Stimulated activated CD4-positive, alpha-beta T cell treated with anti-CD3 and anti-CD28 coated beads, Interleukin-12 subunit alpha, Interleukin-12 subunit beta, amount 100 ng/mL, for 24 hours (primary cell): ENCODE measurements around the gene AGFG1.
"Not testable (repeated sequence)": the region's sequence is repeated elsewhere in the genome, so short reads cannot be mapped to it uniquely, and the experiment has no call there.

Source experiments
- DNase-seq, 2 experiments: peaks; one replicate each; pipeline ENCODE4 v3.0.0-alpha.2; 2020; ENCODE audit warnings: low read depth in 2 of 2

The AGFG1 gene

DNA sequence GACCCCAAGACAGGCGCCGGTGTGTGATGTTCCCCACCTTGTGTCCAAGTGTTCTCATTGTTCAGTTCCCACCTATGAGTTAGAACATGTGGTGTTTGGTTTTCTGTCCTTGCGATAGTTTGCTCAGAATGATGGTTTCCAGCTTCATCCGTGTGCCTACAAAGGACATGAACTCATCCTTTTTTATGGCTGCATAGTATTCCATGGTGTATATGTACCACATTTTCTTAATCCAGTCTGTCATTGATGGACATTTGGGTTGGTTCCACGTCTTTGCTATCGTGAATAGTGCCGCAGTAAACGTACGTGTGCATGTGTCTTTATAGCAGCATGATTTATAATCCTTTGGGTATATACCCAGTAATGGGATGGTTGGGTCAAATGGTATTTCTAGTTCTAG, 68.4 kb downstream of the AGFG1 start:
- DNase-seq: not testable (repeated sequence)

DNA sequence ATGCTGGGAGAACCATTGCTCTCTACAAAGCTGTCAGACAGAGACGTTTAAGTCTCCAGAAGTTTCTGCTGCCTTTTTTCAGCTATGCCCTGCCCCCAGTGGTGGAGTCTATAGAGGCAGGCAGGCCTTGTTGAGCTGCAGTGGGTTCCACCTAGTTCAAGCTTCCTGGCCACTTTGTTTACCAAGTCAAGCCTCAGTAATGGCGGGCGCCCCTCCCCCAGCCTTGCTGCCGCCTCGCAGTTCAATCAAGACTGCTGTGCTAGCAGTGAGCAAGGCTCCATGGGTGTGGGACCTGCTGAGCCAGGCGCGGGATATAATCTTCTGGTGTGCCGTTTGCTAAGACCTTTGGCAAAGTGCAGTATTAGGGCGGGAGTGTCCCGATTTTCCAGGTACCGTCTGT, 74.0 kb downstream of the AGFG1 start:
- no peak for DNase-seq

DNA sequence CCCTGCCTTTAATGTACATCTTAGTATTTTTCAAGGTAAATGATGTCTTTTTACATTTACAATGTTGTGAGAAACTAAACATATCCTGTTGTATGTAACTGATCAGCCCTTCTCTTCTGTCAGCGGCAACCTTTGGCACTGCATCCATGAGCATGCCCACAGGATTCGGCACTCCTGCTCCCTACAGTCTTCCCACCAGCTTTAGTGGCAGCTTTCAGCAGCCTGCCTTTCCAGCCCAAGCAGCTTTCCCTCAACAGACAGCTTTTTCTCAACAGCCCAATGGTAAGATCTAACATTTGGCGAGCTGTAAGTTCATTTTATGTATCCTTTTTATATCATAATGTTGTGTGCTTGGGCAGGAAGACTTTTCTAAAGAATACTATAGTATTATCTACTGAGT, 79.9 kb downstream of the AGFG1 start:
- DNase-seq: no peak

DNA sequence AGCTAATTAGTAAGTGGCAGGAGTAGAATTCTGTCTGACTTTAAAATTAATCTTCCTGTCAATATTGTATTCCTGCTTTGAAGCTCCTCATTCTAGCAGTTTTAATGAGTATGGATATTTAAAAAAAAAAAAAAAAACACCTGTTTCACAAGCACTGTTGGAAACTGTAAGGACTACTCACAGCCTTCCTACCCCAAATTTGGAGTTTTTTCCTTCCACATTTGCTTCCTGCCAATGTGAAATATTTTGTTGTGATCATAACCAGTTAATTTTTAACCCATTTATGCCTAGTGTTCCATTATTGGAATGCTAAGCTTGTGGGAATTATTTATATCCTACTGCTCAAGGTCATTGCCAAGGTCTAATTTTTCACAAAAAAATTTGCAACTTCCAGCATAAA, 90.6 kb downstream of the AGFG1 start:
- DNase-seq: no peak

DNA sequence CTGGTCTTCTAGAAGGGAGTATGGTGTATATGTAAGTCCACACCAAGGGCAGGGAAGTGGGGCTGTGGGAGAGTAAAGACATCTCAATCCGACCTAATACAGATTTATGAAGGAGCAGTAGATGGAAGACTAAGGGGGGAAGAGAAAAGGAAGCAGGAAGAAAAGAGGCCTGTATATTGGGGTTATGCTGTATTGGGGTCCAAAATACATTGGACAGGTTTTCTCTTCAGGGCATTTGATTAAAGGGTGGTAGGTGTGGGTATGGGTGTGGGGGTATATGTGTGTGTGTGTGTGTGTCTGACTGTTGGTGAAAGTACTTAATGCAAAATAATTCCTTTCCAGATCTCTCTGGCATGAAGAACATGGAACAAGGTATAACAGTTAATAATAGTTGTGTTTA, 93.1 kb downstream of the AGFG1 start:
- DNase-seq: no peak

DNA sequence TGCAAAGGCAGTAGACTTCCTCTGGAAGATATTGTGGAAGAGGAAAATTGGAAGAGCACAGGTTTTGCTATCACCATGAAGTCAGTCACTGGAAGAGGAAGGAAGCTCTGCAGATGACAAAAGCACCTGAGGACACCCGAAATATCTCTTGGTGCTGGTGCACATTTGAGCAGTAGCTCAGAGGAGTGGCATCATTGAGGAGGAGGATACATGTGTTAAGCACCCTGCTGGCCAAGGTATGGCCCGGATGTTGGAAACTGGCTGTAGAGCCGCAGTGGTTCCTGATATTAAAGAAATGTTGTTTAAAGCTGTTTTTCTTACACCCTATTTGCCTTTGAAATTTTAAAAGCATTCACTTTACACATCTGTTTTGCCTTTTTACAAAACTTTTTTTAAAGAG, 94.1 kb downstream of the AGFG1 start:
- DNase-seq: no peak

DNA sequence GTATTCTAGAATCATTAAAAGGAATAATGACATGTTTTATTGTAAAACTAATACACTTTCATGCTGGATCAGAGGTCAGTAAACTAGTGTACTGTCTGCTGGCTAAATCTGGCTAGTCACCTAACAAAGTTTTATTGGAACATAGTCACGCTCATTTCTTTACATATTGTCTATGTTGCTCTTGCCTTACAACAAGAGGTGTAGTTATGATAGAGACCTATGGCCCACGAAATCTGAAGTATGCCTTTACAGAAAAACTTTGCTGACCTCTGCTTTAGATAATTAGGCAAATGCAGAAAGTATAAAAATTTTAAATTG, 96.9 kb downstream of the AGFG1 start:
- DNase-seq: no peak

DNA sequence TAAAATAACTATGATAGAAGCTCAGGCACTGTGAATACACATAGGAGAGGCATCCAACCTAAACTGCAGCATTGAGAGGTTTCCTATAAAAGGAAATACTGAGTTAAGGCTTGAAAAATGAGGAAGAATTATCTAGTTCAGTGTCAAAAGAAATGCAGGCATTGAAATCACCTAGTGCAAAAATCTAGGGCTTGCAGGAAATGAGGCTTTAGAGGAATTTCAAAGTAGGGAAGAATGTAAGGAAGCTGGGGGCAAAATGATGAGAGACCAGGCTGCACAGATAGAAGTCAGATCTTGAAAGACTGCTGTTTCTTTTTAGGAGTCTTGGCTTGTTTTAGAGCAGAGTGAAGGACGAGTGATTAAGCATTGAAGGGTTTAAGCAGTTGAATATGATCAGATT, 98.7 kb downstream of the AGFG1 start:
- DNase-seq: no peak

DNA sequence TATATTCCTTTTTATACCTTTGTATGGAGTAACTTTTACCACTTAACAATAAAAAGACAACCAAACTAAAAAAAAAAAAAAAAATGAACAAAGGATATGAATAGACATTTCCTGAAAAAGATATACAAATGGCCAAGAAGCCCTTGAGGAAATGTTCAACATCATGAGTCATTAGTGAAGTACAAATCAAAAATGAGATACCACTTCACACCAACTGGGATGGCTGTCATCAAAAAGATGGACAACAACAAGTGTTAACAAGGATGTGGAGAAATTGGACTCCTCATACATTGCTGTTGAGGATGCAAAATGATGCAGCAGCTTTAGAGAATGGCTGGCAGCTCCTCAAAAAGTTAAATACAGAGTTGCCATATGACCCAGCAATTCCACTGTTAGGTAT, 104.2 kb downstream of the AGFG1 start:
- DNase-seq: no peak

DNA sequence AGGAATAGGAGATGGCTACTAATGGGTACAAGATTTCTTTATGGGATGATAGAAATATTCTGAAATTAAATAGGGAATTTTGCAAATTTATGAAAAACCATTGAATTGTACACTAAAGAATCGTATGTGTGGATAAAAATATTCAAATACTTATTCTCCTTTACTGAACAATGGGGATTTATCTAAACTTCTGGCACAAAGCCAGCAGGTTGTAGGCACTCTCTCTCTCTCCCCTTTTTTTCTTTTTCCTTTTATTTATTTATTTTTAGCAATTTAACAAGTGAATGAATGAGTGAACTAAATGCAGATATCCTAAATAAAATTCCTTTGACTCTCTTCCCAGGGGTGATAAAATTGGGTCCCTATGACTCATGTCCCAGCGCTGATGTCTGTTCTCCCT, 104.9 kb downstream of the AGFG1 start:
- no peak for DNase-seq

DNA sequence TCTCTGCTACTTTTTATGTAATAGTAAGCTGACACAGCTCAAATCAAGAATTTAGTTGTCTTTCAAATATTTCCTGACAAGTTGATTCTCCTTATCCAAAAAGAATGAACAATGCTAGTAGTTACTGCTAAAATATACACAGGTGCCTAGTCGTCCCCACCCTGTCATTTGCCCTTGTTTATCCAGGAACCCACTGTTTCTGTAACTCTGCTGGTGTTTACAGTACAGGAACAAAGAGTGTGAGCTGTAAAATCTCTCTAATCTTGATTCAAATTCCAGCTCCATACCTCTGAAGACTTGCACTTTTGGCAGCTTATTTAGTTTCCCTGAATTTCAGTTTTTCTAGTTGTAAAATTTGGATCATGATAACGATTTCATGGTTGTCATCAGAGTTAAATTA, 105.6 kb downstream of the AGFG1 start:
- no peak for DNase-seq

DNA sequence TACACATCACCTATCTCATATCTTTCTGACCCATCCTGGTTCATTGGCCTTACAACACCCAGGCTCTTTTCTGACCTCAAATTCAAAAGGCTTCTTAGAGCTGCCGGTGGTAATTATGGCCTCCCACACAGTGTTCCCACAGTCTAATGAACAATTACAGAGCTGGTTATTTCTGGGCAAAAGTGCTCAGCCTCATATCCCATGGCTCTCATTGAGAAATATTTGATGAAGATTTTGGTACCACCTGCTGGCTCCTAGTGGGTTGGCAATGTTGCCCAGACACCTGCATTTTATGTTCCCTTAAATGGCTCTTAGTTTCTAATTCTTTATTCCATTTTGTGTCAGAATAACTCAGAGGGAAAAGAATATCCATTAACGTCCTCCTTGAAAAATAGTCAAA, 106.7 kb downstream of the AGFG1 start:
- DNase-seq: no peak

DNA sequence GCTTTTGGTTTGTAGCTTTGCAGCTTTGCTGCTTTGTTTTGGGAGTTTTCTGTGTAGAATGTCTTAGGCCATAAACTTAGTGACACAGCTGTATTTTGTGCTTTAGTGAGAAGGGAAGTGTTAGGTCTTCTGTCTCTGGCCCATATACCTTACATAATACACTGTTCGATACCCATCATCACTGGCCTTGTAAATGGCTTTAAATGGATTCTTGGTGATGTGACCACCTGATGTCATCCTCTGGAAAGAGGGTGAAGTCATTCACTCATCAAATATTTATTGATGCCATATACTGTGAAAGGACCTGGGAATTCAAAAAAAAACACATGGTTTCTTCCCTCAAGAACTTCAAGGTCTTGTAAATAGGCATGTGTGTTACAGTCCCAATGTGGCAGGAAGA, 107.8 kb downstream of the AGFG1 start:
- DNase-seq: no peak

DNA sequence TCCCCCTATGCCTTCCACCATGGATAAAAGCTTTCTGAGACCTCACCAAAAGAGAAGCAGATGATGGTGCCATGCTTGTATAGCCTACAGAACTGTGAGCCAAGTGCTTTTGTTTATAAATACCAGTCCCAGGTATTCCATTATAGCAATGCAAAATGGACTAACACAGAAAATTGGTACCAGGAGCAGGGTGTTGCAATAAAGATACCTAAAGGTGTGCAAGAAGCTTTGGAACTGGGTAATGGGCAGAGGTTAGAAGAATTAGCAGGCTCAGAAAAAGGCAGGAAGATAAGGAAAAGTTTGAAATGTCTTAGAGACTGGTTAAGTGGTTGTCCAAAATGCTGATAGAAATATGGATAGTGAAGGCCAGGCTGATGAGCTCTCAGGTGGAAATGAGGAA, 110.4 kb downstream of the AGFG1 start:
- DNase-seq: no peak

DNA sequence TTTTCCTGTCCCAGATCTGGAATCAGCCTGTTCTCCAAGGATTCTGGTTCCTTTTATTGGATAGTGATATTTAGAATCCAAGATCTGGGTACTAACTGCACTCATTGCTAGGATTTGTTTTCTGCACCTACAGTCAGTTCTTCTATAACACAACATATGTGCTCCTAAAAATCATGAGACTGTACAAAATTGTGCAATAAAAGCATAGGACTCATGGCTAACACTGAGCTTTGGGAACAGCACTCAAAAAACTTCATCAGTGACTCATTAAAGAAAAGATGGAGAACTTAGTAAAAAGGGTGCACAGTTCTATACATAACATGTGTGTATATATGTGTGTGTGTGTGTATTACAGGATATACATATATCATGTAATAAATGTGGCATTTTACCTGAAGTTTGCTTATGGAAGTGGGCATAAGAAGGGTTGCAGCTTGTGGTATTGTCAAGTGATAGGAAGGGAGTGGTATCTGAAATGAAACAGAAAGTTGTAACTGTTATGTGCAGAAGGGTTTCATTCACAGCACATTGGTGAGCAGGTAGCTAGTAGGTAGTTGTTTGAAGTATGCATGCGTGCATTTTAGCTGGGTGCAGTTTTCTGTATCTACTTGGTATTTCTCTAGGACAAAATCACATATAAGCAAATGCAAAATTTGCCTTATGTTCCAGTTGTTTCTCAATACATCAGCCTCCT, 120.9 kb downstream of the AGFG1 start:
- no peak for DNase-seq

DNA sequence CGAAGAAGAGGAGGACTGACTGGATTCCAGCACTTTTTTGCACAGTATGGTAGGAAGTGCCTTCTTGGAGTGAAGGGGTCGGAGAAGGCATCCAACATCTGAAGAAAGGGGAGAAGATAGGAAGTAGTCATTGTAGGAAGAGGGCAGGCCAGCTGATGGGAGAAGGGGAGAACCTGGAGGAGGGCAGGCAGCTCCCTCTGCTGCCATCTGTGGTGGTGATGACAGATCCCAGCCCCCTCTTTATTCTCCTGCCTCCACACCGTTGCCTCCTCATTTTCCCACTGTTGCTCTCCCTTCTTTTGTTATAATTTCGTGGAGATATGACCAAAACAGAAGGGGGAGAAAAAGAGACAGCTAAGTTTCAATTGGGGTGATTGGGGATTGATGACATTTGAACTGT, 123.8 kb downstream of the AGFG1 start:
- DNase-seq: no peak

DNA sequence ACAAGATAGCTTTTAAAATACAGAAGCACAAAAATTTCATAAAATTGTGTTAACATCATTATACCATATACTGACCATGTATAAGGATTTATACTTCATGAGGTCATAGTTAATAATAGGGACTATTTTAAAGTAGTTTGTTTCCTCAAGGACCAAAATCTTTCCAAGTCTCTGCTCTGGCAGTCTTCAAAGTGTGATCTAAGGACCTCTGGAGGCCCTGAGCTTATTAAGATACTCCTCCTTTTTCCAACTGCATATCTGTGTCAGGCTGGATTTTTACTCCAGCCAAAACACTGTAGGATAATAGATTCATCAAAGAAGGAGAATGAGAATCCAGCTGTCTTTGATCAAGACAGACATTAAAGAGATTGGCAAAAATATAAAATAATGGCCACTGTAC, 125.1 kb downstream of the AGFG1 start:
- DNase-seq: no peak

DNA sequence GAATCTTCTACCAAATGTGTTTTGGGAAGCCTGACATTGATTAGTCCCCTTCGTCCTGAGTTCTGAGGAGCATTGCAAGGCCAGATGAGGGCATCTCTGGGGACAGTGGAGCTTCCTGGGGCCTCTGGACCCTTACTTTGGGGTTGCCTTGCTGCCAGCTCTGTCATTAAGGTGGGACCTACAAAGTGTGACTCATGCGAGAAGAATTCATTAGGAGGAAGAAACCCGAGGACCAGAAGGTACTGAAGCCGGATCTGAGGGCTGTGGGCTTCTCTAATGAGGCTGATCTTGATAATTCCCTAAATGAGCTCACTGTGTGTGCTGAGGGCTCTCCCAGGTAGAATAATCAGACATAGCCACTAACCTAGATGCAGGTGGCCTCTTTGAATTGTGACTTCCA, 126.0 kb downstream of the AGFG1 start:
- no peak for DNase-seq

DNA sequence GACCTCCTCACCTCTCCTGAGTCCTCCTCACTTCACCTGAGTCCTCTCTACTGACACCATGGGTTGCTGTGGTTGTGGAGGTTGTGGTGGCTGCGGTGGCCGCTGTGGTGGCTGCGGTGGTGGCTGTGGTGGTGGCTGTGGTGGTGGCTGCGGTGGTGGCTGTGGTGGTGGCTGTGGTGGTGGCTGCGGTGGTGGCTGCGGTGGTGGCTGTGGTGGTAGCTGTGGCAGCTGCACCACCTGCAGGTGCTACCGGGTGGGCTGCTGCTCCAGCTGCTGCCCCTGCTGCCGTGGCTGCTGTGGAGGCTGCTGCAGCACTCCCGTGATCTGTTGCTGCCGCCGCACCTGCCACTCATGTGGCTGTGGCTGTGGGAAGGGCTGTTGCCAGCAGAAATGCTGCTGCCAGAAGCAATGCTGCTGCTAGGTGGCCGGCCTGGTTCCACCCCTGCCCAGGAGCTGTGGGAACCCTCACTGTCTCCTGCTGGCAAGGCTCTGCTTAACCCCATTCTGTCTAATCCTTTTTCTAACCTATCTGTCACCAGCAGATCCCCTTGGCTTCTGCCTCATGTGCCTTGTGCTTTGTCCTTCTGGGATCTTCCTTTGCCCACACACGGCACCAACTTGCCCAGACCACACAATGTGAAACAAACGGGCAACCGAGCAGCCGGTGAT, 127.0 kb downstream of the AGFG1 start, which contains the start of gene SCYGR2:
Gene SCYGR2 (plus strand): TSS at position 59 of the 669 bp plus-strand sequence. CDS start 0 bp downstream, at position 59.
- DNase-seq: not testable (repeated sequence)

DNA sequence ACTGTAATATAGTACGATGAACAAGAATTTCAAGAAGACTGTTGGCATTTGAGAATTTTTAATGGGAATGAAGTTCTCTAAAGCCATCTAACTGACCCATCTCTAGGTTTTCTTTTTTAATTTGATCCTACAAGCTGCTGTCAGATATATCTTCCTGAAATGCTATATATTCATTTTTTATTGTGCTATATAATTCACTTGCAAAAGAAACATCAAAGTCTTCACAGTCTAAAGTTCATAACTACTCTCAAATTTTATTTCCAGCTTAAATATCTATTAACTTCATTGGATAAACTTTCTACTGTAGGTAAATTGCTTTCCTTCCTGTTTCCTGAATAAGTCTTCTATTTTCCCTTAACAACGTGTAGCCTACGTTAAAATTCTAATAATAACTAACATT, 130.4 kb downstream of the AGFG1 start:
- no peak for DNase-seq

DNA sequence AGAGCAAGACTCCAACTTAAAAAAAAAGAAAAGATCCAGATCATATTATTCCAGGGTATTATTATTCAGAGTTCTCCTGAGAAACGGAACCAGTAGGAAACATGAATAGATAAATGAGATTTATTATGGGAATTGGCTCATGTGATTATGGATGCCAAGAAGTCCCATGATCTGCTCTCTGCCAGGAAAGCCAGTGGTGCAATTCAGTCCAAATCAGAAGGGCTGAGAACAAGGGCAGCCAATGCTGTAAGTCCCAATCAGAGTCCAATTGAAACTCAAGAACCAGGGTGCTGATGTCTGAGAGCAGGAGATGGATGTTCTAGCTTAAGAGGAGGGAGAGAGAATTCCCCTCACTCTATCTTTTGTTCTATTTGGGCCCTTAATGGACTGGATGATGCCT, 134.5 kb downstream of the AGFG1 start:
- no peak for DNase-seq

DNA sequence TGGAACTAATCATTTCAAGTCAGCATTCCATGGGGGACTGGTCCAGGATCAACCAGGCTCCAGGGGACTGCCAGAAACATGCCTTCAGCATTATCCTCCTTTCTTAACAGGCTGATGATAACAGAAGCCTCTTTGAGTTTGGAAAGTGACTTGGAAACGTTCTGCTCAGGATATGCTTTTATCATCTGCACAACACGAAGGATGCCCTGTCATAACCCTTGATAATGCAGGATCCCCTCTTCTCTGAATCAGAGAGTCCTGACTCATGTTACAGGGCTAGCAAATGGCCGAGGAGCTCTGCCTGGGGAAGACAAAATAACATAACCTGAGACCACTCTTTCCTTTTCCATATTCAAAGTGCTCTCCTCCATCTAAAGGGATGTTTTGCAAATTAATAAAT, 136.0 kb downstream of the AGFG1 start:
- DNase-seq: no peak

DNA sequence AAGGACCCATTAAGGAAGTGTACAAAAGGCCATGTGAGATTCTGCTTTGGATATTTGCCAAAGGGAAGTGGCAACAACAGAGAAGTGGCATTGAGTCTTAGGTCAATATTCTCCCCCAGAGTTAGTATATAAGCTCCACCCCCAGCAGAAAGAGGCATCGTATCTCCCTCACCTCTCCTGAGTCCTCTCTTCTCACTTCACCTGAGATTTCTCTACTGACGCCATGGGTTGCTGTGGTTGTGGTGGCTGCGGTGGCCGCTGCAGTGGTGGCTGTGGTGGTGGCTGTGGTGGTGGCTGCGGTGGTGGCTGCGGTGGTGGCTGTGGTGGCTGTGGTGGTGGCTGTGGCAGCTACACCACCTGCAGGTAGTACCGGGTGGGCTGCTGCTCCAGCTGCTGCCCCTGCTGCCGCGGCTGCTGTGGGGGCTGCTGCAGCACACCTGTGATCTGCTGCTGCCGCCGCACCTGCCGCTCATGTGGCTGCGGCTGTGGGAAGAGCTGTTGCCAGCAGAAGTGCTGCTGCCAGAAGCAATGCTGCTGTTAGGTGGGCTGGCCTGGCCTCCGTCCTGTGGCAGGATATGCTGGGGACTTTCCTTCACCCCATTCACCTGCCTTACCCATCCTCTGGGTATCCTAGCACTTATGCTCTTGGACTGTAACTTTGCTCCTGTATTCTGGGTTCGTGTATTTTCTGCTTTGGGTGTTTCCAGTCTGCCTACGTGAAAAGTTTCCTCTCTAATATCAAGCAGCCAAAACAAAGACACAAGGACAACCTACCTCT, 136.8 kb downstream of the AGFG1 start:
- DNase-seq: no peak
